Endothelial cell of umbilical vein (primary cell): ENCODE data around the gene TMEM9B.

Source experiments
- CTCF ChIP-seq, 2 donors: IDR thresholded peaks; 1 replicate in 1 of 2; 2 replicates in 1 of 2; pipeline ENCODE4 v1.5.1; 2011; ENCODE audit warnings: low read length in 2 of 2, mild to moderate bottlenecking in 2 of 2, moderate library complexity in 2 of 2, control low read depth in 1 of 2, inconsistent platforms in 1 of 2, low read depth in 1 of 2; ENCODE audit not compliant: insufficient read depth in 1 of 2; ENCODE audit errors: extremely low read depth in 1 of 2
- EZH2 ChIP-seq: IDR thresholded peaks from 2 replicates; pipeline ENCODE4 v1.6.1; 2012; ENCODE audit warnings: borderline replicate concordance, low read depth, mild to moderate bottlenecking, moderate library complexity, low read length, inconsistent platforms; ENCODE audit not compliant: severe bottlenecking
- FOS ChIP-seq: IDR thresholded peaks from 2 replicates; pipeline ENCODE4 v1.6.1; 2011; ENCODE audit warnings: mild to moderate bottlenecking, low read length, moderate library complexity, borderline replicate concordance; ENCODE audit not compliant: insufficient read depth
- JUN ChIP-seq: IDR thresholded peaks from 2 replicates; pipeline ENCODE4 v1.6.1; 2011; ENCODE audit warnings: borderline replicate concordance, low read depth; ENCODE audit not compliant: insufficient read length, insufficient read depth
- MYC ChIP-seq: IDR thresholded peaks from one replicate; pipeline ENCODE4 v1.6.1; 2011; ENCODE audit warnings: mild to moderate bottlenecking, low read depth, low read length
- POLR2A ChIP-seq: IDR thresholded peaks from 2 replicates; pipeline ENCODE4 v1.6.1; 2012; ENCODE audit warnings: low read depth, mild to moderate bottlenecking, control low read depth, low read length
- POLR2AphosphoS5 ChIP-seq: IDR thresholded peaks from 2 replicates; pipeline ENCODE4 v1.6.1; 2012; ENCODE audit warnings: low read depth, mild to moderate bottlenecking, control low read depth, low read length, moderate library complexity; ENCODE audit not compliant: insufficient read depth
- TF ChIP-seq, protein P1 (sequence below): IDR thresholded peaks from 2 replicates; pipeline ENCODE4 v1.6.1; 2011; ENCODE audit not compliant: insufficient read depth, insufficient read length

DNA sequence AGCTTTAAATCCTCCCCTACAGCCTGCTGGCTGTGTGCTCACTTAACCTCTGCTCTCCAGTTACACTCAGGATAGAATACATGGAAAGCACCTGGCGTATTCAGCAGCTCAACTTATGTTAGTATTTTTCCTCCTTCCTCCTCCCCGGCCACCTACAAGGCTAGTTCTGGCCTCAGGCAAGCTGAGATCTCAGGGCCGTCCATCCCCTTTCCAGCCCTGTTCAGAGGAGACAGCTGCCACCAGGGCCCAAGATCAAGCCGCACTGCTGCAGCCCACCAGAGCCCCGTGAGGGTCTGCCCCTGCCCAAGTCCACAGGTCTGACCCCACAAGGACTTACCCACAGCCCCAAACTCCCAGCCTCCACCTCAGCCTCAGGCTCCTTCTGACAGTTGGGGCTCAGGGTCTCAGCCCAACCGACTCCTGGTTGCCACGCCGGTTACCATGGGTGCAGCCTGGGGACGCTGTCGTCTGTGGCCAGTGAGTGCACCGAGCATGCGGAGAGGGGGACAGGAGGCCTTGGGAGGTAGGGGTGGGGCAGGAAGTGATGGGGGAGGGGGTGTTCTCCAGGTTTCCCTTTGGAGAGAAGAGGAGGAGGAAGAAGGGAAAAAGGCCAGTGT lies 31.6 kb downstream of the TMEM9B start, which contains the start of gene C11orf16:
- TF ChIP-seq POLR2A (no peak), EZH2 (no peak), CTCF (IDR thresholded peaks at IDR 0.05; ENCODE audit: extremely low read depth in 1 of 2, insufficient read depth in 1 of 2, low read depth in 1 of 2, low read length in 2 of 2) (no peak), POLR2AphosphoS5 (no peak), MYC (no peak), JUN (no peak), FOS (no peak)
- TF ChIP-seq, protein P1, sequence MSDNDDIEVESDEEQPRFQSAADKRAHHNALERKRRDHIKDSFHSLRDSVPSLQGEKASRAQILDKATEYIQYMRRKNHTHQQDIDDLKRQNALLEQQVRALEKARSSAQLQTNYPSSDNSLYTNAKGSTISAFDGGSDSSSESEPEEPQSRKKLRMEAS = no peak
